AG10803 (cell line): ENCODE results near the gene BTNL3.

ENCODE experiments used
- DNase-seq: peaks from one replicate; pipeline ENCODE4 v3.0.0; 2010; ENCODE audit warnings: low read depth
- H3K4me3 ChIP-seq: 2 replicates; pipeline ENCODE4 v1.5.1; 2011; ENCODE audit warnings: mild to moderate bottlenecking, low read length, control low read depth
- CTCF ChIP-seq: conservative IDR thresholded peaks from 2 replicates; pipeline ENCODE4 v1.5.1; 2011; ENCODE audit warnings: mild to moderate bottlenecking, low read length, control low read depth, inconsistent platforms

Gene BTNL3

GRCh38 chr5:180988592-180988991 lies at the start of gene BTNL3:
Gene BTNL3, plus strand, starts transcription at chr5:180988846. Its CDS starts 183 bp downstream, at chr5:180989029.
- DNase-seq: no peak

DNA sequence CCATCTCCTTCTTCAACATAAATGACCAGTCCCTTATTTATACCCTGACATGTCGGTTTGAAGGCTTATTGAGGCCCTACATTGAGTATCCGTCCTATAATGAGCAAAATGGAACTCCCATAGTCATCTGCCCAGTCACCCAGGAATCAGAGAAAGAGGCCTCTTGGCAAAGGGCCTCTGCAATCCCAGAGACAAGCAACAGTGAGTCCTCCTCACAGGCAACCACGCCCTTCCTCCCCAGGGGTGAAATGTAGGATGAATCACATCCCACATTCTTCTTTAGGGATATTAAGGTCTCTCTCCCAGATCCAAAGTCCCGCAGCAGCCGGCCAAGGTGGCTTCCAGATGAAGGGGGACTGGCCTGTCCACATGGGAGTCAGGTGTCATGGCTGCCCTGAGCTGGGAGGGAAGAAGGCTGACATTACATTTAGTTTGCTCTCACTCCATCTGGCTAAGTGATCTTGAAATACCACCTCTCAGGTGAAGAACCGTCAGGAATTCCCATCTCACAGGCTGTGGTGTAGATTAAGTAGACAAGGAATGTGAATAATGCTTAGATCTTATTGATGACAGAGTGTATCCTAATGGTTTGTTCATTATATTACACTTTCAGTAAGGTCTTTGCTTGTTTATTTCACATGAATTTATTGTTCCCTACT lies 38.2 kb upstream of the BTNL3 start:
- TF ChIP-seq CTCF: no peak
- H3K4me3 ChIP-seq: no peak overlapping the region
- peak; percentile 5 for DNase-seq

More at GRCh38 chr5:180988592-180988991, at the start of gene BTNL3:
- no peak within 1 kb of the TSS for H3K4me3 ChIP-seq
- TF ChIP-seq CTCF: no peak

DNA sequence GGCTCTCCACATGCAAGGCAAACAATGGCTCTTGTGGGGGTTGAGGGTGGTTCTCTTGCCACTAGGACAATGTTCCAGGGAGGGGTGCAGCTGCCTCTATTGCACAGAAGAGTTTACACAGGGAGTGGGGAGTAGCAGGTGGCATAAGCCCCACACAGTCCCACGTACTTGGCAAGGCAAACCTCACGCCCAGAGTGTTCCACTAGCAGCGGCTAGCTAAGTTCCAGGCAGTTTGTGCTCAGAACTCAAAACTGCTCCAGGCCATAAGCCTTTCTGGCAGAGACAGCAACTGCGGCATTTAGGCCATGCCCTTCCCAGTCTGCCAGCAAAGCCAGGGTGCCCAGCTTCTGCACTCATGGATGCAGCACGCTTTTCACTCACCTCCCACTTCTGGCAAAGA lies 29.0 kb upstream of the BTNL3 start:
- no peak for DNase-seq
- no peak for TF ChIP-seq CTCF
- H3K4me3 ChIP-seq: no peak overlapping the region

GRCh38 chr5:180960209-180960608 lies 28.4 kb upstream of the BTNL3 start:
- no peak for TF ChIP-seq CTCF
- peak; percentile 5 for DNase-seq
- H3K4me3 ChIP-seq: no peak overlapping the region

DNA sequence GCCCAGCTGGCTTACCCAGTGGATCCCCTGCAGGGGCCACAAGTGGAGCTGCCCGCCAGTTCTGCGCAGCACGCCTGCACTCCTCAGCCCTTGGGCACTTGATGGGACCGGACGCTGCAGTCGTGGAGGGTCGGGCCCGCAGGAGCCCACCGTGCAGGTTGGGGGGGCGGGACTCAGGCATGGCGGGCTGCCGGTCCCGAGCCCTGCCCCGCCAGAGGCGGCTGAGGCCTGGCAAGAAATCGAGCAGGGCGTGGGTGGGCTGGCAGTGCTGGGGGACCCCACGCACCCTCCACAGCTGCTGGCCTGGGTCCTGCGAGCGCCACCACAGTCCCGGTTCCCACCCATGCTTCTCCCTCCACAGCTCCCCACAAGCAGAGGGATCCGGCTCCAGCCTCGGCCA lies 19.2 kb upstream of the BTNL3 start:
- no peak for DNase-seq
- TF ChIP-seq CTCF: no peak
- no peak overlapping the region for H3K4me3 ChIP-seq

DNA sequence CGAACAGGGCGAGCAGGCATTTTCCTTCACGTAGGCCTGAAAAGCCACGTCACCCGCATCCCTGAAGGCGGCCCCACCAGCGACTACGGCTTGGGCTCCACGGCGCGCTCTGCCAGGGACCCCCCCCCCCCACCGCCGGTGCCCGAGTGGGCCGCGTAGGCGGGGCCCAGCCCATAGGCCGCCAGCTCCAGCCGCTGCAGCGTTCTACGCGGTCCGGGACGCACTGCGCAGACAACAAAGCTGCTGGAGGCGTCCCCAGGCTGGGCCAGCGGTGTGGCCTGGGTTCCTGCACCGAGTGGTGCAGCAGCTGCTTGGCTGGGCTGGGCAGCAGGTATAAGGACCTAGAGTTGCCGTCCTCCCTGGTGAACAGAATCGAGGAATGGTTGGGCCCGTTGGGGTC lies 18.3 kb upstream of the BTNL3 start:
- TF ChIP-seq CTCF: no peak
- H3K4me3 ChIP-seq: no peak overlapping the region
- DNase-seq: no peak

DNA sequence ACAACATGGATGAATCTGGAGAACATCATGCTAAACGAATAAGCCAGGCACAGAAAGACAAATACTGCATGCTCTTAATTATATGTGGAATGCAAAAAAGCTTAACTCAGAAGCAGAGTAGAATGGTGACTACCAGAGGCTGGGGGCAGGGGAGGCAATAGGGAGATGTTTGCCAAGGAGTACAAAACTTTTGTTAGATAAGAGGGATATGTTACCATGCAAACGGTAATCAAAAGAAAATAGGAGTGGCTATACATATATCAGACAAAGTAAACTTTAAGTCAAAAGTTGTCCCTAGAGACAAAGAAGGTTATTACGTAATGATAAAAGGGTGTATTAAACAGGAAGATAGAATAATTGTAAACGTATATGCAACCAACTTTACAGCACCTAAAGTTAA lies 17.8 kb upstream of the BTNL3 start:
- no peak for TF ChIP-seq CTCF
- no peak for DNase-seq
- no peak overlapping the region for H3K4me3 ChIP-seq
